GM19193 (cell line): Measurements from ENCODE around the gene PKIG.

ENCODE experiments used
- POLR2A ChIP-seq: IDR thresholded peaks from 4 replicates; pipeline ENCODE4 v1.6.1; 2011; ENCODE audit not compliant: insufficient read depth, insufficient read length; ENCODE audit errors: extremely low read depth

Gene PKIG

DNA sequence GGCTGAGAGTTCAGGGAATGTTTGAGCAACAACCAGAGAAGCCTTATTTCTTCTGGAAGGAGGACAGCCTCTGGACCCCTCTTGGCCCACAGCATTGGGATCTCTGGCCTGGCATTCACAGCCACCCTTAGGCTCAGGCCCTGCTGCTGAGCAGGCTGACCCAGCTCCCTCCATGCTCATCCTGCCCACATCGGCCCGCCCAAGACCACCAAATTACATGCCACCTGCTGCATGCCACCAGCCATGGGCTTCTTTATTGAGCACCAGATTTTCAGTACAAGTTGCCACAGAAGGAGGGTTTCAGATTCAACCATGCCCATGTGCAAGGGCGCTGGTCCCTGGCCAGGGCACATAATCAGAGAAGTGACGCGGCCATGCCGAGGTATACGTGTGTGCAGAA, 36.9 kb downstream of the PKIG start:
- TF ChIP-seq POLR2A: no peak

DNA sequence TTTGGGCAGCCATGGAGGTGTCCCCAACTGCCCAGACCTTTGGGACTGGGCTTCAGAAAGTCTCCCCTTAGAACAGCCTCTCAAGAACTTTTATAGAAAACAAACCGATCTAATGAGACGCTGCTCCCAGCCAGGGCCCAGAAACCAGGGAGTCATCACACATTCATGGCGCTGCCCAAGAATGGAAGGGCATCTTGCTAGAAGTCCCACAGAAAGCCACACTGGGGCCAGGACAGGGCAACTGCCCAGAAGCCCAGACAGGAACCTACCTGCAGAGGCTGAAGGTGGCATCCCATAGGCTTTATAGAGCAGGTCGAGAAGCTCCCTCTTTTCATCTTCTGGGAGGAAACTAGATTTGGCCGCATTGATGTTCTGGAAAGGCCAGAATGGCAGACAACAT, 37.7 kb downstream of the PKIG start:
- no peak for TF ChIP-seq POLR2A

DNA sequence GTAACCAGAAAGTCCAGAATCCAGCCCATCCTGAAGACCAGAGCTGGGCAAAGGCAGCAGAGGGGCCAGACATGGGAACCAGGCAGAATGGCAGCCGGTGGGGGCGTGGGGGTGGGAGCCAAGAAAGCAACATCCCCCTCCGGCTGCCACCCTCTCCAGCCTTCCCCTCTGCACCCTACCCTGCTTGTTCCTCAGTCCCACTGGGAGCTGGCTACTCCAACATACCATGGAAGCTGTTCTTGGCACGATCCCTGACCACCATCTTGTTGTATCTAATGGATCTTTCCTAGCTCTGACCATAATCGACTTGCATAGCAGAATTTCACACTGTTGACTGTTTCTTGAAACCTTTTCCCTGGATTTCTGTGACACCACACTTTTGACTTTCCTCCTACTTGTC, 38.9 kb downstream of the PKIG start:
- TF ChIP-seq POLR2A: no peak

DNA sequence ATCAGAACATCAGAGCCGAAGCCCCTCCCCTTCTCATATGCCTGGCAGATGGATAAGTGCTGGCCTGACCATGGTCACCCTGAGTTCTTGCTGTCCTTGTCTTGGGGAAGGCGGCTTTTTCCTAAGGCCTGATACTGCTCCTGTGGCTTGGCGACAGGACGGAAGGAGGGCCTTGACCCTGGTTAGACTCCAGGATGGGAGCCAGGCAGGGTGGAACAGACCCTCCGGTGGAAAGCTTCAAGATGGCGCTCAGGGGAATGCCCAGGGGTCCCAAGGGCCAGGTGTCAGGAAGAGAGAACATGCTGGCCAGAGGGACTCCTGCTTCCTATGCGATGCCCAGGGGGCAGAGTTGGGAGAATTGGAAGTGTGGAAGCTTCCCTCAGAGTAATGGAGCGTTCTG, 39.6 kb downstream of the PKIG start:
- TF ChIP-seq POLR2A: no peak

DNA sequence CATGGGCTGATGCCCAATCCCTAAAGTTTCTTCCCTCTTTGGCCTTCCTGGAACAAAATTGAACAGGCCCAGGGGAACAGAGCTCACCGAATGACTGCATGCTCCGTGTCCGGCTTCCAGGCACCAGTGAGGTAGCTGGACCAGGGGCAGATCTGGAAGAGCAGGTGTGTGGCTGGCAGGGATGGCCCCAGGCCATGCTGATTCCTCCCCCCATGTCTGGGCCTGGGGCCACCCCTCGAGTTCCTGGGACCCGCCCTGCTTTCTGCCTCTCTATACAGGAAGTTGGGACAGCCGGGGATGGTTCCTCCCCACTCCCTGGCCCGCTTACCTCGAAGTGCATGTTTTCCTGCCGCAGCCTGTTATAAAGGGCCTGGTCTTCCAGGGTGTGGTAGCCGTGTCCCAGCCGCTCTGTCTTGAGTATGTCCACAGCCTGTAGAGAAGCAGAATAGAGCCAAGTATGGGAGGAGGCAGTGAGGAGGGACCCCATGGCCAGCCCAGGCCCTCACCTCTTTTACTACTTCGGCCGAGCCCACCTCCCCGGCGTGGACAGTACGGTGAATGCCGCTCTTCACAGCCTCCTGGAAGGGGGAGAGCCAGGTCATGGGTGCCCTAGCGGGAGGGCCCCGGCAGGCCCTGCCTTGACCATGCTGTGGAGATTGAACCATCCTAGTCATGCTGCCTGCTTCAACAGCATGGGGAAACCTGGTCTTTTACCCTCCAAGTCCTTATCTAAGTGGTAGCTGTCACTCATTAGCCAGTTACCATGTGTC, 40.3 kb downstream of the PKIG start:
- no peak for TF ChIP-seq POLR2A

DNA sequence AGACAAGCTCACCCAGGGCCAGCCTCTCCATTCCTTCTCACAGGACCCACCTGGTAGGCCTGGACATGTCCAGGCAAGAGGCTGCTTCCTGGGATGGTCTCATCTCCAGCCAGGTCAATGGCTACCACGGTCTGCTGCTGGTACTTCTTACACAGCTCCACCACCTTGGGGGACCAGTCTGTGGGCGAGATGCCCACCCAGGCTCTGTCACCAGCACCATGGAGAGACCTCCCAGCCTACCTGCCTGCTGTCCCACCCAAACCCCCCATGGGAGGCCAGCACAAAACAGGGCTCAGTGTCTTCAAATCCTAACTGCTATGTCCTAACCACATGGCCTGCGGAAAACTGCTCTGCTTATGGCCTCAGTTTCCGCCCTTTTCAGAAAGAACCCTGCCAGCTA, 41.8 kb downstream of the PKIG start:
- no peak for TF ChIP-seq POLR2A

DNA sequence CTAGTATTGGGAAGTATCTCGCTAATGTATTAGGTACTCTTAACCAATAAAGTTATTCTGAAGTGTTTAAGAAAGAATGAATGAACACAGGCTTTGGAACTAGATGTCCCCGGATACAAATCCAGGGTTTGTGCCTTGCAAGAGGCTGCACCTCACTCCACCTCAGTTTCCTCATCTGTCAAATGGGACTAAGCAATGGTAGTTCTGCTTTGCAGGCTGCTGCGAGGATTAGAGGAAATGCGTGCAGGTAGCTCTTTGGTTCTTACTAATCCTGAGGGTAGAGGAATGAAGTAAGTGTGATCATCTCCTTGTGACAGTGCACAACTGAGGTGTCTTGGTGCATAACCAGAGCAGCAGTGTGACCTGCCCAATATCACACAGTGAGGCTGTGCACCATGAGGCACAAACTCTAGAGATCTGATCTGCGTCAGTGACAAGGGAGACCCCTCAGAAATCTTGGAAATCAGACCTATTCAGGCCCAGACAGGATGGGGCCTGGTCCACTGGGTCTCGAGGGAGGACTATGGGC, 42.4 kb downstream of the PKIG start:
- TF ChIP-seq POLR2A: no peak

DNA sequence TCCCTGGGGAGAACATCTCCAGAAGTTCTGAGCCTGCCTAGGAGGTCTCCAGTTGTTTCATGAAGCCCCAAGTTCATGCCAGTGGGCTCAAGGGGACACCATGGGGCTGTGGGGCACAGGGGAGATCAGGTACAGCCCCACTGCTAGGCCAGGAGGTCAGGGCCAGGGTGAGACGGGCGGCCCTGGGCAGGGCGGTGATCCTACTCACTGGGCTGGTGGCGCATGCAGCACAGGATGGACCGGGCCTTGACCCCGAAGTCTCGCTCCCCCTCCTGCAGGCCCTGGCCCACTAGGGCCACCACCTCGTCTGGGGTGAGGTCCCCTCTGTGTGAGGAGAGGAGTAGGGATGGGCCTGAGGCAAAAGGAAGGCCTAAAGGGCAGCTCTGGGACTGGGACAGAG, 43.0 kb downstream of the PKIG start:
- no peak for TF ChIP-seq POLR2A

DNA sequence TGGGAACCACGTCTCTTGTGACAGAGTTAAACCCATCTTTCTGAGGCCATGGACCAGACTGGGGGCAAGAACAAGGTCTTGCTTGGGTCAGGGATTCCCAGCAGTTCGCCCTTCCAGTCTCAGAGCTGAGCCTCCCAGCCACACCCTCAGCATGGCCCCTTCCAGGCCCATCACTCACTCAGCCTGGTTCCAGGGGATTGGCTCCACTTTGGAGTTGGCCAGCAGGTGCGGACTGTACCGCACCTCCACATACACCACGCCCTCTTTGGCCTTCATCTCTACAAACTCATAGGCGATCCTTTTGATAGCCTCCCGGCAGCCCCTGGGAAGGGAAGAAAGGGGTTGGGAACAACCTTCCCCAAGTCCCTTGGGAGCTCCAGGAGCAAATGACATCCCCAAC, 43.9 kb downstream of the PKIG start:
- TF ChIP-seq POLR2A: no peak

DNA sequence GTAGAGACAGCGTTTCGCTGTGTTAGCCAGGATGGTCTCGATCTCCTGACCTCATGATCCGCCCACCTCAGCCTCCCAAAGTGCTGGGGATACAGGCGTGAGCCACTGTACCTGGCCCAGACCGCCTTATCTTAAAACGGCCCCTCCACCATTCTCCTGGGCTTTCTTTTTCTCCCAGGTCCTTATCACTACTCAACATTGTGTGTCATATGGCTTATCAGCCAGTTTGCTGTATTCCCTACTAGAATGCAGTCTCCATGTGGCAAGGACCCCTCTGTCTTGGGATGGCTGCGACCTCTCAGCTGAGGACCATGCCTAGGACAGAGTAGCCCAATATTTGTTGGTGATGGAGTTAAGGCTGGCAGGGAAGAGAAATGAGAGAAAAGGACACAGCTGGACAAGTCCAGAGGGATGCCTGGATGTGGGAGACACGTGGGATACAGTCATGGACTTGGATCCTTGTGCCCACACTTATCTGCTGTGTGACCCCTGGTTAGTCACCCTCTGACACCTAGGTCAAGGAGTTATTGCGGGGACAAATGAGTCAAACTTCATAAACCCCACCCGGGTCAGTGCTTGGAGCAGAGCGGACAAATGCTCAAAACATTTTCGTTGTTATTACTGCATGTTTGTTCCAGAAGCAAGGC, 45.1 kb downstream of the PKIG start:
- TF ChIP-seq POLR2A: no peak

DNA sequence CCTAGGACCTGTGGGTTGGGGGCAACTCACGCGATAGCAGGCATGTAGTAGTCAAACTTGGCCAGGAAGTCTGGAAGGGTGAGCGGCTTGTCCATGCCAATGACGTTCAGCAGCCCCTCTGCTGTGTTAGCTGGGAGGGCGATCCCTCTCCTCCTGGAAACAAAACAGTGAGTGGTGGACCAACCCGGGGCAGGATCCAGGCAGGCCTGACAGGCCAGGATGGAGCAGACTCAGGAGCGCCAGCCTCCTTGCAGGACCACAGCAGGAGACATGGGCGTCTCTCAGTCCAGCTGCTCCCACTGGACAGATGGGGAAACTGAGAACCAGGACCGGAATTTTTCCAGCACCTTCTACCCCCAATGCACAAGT, 46.6 kb downstream of the PKIG start:
- TF ChIP-seq POLR2A: no peak

DNA sequence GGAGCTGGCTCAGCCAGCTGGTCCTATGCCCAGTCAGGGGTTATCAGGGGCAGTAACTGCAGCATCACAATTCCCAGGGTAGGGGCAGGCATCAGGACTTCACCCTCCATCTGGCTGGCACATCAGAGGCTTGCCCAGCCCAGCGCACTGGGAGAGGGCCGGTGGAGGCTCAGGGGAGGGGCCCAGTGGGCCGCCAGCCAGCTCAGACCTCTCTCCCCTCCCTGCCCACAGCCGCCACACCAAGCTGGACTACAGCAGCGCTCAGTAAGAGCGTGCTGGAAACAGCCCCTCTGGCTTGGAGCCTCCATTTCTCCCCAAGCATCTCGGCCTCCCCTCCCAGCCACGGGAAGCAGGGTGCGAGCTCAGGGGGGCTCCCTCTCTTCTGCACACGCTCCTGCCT, 47.2 kb downstream of the PKIG start:
- no peak for TF ChIP-seq POLR2A

DNA sequence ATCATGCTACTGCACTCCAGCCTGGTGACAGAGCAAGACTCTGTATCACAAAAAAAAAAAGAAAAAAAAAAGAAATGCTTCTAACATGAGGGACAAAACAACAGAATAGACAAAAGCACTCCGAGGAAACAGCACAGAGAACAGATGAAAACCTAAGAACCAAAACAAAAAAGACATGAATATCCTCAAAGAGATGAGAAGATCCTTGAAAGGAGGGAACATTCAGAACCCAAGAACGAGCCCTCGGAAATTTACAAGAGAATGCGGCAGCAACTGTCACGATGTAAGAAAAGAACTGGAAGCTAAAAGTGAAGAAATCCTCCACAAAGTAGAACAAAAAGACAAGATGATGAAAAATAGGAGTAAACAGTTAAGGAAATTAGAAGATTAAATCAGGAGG, 47.9 kb downstream of the PKIG start:
- TF ChIP-seq POLR2A: no peak

DNA sequence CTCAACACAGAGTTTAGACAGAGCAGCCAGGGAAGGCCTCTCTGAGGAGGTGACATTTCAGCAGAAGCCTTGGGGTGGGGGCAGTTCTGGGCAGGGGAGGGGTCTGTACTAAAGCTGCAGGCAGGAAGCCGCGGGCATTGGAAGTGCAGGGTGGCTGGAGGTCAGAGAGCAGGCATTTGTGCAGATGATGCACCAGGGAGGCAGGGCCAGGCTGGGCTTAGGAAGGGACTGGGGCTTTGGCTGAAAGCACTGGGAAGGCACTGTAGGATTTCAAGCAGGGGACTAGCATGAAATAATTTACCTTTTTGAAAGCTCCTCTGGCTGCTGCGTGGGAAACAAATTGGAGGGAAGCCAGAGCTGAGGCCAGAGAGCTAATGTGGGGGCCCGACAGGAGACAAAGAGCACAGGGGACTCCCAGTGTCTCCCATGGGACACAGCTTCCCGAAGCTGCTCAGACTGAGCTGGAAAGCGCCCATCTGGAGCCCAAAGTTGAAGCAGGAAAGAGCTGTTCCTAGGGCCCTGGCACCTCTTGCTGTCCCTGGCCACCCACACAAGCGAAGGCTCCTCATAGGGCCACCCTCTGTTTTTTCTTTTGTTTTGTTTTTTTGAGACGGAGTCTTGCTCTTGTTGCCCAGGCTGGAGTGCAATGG, 49.8 kb downstream of the PKIG start:
- TF ChIP-seq POLR2A: no peak

DNA sequence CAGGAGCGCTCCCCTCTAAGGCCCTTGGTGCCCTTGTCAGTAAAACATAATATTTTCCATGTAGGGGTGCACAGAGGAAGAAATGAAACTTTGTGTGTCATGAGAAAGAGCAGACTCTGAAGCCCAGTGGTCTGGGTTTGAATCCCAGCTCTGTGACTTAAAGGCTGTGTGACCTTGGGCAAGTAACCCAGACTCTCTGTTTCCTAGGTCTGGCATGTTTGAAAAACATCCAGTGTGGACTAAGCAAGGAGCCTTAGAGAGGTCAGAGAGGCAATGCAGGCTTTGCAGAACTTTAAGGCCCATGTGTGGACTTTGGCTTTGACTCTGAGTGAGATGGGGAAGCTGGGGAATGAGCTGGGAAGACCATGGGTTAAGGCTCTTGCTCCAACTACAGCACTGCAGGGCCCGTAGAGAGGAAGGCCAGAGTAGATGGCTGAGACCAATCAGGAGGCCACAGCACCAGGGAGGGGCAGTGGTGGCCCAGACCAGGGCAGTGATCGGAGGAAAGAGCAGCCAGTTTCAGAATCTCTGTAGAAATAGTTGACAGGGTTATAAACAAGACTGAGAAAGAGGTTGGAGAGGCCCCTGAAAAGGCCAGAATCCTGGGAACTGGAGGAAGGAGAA, 50.9 kb downstream of the PKIG start:
- TF ChIP-seq POLR2A: no peak

DNA sequence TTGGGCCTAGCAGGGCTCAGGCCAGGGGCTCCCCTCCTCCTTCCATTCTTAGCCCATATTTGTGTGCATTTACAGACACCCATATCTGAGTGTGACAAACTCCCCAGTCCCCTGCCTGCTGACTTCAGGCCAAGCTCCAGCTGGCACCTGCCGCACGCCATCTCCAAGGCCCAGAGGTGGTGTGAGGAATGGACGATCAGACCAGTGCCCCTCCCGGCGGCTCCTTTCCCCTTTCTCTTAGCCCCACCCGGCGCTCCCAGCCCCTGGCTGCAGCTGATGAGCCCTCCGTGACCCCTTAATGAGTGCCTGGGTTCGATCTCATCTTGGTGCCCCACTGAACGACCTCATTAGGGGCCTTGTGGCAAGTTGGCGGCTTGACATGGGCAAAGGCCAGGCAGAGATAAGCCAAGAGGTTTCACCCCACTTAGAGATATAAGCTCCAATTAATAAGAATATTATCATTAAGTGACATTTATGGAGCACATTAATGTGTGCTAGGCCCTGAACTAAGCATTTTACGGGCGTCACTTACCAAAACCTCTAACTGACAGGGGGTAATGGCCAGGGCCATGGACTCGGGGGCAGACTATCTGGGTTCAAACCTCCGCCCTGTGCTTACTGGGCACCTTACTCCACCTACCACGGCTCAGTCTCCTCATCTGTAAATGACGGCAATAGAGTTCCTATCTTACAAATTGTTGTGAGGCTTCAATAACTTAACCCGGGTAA, 51.7 kb downstream of the PKIG start:
- TF ChIP-seq POLR2A: no peak

DNA sequence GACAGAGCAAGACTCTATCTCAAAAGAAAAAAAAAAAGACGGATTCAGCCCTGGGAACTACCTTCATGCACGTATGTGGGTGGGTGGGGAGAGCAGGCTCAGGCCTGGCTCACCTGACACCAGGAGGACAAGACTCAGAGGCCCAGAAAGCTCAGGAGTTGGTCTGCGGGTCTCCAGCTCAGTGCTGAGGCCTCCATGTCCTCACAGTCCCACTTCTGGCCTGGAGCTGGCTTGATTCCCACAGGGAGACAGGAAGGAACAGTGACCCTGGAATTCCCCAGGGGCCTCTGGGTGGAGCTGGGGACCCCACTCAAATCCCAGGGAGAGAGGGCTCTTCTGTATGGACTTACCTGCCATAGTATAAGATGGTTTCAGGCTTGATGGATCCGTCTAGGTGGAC, 53.5 kb downstream of the PKIG start:
- TF ChIP-seq POLR2A: no peak
